SIG-M5 (cell line): ENCODE data around the gene ITIH5.

Experiments used
- DNase-seq: peaks from one replicate; lab custom pipeline; 2025; lab: John Stamatoyannopoulos, UW

Gene ITIH5

DNA sequence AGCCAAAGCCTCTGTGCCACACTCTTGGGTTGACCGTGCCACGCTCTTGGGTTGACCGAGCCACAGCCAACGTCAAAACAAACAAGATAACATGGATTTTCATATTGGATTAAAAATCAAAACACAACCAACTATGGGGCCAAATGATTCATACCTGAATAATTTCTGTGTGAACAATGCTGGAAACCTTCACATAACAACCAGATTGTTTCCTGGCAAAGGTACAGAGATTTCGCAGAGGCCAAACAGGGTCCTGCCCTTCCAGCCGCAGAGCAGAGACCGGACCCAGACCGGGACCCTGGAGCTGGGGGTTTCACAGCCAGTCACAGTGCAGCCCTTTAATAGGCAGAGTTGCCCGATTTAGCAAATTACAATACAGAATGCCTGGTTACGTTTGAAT, 40.5 kb downstream of the ITIH5 start:
- DNase-seq, result no peak

DNA sequence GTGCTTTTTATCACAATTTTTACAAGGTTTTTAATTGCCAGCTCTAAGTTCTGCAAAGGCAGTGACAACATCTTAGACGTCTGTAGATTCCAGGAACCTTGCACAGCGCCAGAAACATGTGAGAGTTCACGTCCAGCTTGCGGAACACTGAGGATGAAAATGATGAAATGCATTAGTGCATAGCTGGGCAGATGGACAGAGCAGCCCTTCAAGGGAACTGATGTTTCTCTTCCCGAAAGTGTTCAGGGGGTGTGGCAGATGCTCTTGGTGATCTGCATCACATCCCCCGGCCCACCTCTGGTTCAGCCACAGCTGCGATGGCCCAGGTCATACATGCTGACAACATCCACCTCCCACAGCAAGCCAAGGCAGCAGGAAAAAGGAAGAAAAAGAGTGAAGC, 40.9 kb downstream of the ITIH5 start:
- no peak for DNase-seq

DNA sequence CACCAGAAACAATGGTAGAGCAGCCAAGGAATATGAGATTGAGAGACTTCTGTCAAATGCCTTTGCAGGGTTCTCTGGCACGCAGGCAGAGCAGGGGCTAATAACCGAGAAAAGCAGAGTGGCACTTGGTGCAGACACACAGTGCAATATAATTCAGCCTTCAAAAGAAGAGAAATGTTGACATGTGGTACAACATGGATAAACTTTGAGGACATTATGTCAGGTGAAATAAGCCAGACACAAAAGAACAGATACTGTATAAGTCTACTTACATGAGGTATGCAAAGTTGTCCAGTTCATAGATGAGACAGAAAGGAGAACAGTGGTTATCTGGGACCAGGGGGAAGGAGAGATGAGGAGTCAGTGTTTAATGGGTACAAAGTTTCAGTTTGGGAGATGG, 41.8 kb downstream of the ITIH5 start:
- no peak for DNase-seq

DNA sequence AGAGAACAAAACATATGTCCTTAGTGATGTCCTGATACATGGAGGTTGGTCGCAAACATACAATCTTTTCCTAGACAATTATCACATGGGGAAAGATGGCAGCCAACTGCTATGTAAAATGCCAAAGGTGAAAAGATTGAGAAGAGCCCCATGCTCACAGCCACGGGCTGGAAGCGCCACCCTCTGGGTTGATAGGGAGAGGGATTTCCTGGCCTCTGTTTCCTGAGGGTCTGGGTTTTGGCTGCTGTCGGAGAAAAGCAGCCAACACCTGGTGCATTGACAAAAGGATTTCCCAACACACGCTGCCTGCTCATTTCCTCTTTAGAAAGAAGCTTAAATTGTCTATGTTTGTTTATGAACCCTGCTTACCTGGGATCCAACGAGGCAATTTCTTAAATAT, 43.8 kb downstream of the ITIH5 start:
- no peak for DNase-seq

DNA sequence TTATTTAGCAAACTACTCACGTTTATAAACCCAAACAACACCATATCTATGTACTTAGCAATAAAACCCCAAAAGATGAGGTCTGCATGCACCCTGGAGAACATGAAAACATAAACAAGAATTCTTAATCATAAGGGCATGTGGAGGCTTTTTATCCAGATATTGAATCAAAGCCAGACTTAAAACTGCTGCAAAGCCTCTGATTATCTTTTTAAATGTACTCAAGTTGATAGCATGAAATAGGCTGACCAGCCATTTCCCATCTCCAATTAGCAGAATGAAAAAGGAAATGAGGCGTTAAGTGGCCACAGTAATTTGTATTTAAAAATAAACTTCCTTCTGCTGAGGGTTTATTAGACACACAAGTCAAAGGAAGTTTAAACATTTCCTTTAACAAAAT, 48.3 kb downstream of the ITIH5 start:
- DNase-seq, result no peak

DNA sequence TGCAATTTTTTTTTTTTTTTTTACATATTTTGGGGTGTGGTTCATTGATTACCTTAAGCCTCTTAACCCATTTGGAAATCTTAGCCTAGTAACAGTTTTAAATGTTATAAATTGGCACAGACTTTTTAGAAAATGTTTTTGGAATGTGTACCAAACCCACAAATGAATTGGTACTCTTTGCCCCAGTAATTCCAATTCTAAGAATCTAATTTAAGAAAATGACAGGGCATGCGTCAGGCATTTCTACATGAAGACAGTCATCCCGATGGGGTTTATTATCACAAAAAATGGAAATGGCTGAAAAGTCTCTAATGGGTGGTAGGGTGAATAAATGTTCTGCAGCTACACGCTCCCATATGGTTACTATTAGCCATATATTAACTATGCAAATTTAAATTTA, 54.9 kb downstream of the ITIH5 start:
- no peak for DNase-seq

DNA sequence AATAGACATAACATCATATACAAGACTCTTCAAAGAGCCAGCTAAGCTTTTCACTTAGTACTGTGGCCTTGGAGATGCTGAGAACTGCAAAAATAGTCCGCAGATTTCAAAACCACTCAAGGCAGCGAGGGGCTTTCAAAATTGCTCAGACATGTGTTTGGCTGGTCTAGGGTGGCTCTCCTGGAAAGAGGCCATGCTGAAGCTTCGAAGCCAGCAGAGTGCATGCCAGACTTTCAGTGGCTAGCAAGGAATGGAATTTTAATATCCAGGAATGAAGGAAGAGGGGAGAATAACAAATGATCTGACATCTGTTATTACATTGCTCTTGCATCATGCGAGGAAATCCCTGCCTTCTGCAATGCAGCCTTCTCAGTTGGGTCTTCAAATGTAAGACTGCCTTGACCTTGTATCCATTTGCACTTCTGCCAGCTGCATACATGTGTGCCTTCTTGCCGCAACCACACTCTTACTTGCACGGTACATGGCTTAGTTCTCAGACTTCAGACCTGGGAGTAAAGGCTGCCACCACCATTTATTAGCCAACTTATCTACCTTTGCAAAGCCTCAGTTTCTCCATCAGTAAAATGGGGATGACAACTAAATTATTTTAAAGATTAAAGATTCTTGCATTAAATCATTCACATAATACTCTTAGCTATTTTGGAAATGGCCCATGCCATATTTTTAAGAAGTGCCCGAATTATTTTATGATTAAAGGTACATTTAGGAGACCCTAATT, 55.9 kb downstream of the ITIH5 start:
- no peak for DNase-seq

DNA sequence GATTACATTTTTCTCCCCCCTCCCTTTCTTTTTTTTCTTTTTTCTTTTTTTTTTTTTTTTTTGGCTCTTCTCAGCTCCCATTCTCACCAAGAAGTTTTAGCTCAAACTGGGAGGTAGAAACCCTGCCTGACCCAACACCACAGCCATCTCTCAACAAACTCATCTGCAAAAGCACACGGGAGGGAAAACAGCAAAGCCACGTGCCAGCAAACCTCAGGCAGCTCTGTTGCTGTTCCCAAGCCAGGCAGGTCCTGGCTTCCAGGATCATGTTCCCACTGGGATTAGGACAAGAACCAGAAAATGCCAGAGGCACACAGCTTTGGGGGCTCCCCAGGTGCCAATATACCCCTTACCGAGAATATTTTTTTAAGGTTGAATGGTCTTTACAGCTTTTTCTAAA, 56.7 kb downstream of the ITIH5 start:
- DNase-seq, result no peak

DNA sequence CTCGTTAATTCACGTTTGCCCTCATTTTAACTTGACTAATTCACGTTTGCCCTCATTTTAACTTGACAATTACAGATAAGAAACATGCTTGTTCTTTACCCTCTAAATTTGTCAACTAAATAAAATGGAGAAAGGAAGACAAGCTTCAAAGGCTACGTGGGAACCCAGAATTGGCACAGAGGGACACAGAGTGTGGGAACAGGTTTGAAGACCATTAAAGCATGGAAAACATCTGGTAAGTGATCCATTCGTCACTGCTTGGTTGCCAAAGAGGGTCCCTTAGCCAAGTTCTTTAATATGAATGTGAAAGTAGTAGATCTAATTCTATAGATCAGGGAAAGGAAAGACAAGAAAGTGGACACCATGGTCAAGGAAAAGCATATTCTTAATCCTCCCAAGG, 57.2 kb downstream of the ITIH5 start:
- DNase-seq, result no peak

DNA sequence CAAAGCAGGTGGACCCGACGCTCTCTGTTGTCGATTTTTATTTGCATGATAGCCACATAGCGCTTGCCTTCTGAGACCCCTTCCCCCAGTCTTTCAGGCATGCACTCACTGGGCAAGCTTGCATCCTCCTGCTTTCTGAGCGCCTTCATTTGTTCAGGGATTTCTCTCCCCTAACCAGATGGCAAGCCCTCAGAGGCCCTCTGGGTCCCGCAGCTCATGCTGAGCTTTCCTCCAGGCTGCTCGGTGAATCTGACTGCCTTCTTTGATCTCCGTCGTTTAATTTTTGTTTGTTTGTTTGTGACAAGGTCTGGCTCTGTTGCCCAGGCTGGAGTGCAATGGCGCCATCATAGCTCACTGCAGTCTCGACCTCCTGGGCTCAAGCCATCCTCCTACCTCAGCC, 58.8 kb downstream of the ITIH5 start:
- no peak for DNase-seq

DNA sequence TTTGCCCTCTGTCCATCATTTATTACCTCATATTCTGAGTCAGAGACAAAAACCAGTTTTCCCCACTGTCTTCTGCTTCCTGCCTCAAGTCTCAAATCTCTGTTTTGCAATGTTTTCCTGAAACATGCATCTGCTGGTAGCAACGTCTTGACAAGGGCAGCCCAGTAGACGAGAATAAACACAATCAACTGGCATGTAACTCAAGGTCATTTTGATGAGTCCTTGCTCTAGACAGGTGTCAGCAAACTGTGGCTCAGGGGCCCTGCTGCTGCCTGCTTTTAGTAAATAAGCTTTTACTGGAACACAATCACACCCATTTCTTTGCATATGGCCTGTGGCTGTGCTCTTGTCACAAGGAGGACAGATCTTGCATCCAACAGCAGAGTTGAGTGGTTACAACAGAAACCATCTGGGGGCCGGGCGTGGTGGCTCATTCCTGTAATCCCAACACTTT, 59.8 kb downstream of the ITIH5 start:
- no peak for DNase-seq

DNA sequence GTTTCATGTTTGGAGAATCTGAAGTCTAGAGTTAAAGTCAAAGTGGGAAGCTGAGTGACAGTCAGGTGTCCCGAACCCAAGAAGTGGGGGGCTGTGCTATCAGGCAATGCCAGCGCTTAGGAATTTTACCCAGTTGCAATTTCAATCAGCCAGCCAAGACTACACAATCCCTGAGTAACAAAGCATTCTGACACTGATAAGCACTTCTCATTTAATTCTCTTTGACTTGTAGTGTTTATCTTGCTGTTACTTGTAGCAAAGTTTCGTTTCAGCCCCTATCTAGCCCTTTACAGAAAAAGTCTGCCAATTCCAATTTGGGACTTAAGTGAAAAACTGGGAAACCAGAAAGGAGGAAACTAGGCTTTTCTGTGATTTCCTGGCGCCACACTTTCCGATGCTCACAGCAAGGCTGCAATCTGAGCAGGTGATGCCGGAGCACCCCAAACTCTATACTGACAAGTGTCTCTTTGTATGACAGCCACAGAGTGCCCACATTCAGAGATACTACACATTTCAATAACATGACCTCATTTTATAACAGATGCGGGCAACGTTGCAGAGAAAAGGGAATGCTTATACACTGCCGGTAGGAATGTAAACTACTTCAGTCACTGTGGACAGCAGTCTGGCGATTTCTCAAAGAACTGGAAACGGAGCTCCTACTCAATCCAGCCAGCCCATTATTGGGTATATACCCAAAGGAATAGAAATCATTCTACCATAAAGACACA, 61.0 kb downstream of the ITIH5 start:
- no peak for DNase-seq

DNA sequence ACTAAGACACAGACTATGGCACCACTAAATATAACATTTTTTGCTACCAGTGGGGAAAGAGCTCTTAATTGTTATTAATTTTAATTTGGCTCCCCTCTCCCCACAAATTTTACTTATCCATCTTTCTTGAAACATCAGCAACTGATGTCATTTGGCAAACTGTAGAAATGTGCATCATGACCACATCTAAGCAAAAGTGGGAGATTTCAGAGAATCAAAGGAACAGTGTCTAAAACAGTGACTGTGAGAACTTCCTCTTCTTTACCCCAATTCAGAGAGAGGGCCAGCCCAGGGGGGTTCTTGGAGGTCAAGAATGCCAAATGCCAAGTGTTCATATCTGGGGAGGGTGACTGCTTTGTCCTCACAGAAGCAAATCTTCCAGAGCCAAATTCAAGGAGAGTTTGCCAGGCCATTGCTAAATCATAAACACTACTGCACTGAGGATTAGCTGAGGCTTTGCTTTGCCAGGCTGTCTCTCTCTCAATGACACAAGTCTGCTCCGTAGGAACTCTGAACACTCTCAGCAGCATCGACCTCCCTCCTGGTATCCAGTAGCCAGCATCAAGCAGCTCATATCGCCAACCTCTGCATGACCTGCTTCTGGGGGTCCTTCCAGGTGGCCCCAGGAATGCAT, 65.6 kb downstream of the ITIH5 start:
- no peak for DNase-seq

DNA sequence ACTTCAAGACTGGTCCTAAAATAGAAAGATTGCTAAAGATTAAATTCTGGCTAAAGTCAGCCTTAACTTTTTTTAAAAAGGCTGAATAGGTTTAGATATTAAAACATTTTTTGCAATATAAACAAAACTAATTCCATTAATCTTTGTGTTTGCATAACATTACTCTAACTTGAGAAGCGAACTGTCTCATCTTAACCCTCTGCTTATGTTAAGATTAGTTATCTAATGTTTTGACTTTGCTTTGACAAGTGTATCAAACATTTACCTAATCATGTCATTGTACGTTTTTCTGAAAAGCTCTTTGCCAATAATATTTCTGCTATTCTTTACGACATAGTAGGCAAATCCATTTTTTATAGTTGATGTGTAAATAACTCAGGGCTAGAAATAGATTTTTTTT, 68.0 kb downstream of the ITIH5 start:
- DNase-seq, result no peak

DNA sequence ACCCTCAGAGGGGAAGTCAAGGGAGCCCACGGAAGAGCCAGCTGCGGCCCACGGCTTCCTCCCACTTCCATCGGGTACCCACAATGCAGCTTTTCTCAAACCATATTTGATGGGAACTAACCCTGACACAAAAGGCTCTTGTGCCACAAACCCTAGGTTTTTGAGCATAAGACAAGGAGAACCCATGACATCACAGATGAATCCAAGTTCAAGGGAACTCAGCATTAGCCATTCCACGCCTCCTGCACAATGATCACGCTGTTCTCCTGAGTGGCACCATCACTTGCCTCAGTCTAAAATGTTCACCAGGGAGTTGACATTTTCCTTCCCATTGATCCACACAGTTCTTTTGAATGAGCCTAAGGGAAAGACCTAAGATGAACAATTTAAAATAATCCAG, 70.4 kb downstream of the ITIH5 start:
- no peak for DNase-seq

DNA sequence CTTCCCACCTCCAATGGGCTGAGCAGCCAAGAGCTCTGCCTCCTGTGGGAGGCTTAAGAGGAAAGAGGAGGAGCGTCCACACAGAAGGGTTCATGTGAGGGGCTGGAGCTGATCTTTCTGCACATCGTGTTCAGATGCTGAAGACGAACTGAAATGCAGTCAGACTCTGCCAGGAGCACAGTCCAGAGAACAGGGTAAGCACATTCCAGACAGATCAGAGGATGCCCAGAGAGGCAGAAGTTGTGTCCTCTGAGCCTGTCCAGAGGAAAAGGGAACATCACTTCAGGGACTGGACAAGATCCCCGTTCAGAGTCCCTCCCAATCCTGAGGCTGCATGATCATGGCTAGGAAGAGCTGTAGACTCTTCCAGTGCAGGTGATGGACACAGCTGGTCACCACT, 72.9 kb downstream of the ITIH5 start:
- no peak for DNase-seq

DNA sequence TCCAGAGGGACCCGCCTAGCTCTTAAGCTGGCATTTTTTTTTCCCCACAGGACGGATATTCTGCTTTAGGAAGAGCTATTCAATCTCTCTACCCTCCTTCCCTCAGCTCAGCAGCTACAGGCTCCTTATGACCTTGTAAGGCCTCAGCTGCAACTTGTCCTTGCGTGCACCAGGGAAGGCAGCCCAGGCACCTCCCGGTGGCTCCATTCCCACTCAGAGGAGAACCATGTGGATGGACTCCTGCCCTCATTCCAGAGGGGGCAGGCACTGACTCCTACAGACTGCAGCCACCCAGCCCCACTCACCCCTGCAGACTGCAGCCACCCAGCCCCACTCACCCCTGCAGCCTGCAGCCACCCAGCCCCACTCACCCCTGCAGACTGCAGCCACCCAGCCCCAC, 73.7 kb downstream of the ITIH5 start:
- no peak for DNase-seq

DNA sequence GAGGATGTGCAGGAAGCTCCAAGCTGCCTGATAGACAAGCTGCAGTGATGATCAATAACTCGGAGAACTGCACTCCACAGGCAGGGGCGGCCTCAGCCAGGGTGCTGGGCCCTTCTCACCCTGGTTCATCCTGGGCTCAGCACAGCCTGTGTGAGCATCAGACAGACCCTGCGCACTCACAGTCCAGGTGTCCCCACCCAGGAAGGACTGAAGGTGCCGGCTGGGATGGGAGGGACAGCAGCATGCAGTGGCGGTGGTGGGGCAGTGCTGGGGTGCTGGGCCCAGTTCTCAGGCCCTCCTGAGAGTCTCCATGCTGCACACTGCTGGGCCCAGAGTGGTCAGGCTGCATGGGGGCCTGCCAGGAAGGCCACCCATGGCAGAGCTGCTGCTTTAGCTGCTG, 74.1 kb downstream of the ITIH5 start:
- no peak for DNase-seq

DNA sequence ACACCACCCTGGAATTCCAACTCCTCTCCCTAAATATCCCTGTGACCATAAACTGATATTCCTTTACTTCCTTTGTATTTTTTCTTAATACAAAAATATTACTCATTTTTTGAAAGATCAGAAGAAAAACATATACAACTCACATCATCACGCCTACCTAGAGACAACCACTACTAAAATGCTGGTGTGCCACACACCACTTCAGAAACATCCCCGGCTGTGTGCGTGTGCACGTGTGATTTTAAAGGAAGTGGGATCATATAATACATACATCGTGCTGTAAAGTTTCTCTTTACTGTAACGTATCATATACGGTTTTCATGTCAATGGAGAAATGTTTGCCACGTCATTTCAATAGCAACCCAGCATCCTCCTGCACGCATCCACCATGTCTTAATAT, 76.5 kb downstream of the ITIH5 start:
- DNase-seq, result no peak

DNA sequence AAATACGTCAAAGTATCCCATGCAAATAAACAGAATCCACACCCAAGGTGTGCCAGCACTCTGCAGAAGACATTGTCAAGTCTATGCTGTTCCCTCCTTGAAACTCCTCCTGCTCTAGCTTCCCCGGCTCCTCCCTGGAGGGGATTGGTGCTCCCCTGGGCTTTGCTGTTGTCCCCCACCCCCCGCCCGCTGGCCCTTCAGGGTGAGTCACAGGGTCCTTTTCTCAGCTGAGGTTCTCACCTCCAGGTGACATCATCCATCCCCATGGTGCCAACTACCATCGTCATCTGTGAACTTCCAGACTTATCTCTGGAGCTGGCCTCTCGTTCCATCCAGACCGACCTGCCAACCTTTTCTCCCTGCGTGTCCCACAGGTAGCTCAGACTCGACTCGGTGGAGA, 77.0 kb downstream of the ITIH5 start:
- DNase-seq, result no peak

DNA sequence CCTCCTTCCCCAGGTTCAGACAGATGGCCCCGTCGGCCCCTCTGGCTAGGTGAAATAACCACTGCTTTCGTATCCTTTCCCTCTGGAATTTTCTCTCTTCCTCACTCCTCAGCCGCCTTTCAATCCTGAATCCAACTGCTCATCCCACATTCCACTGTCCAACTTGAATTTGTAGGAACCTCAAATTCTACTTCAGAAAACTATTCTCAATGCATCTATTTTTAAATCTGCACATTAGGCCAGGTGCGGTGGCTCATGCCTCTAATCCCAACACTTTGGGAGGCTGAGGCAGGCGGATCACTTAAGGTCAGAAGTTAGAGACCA, 78.9 kb downstream of the ITIH5 start:
- DNase-seq, result no peak

DNA sequence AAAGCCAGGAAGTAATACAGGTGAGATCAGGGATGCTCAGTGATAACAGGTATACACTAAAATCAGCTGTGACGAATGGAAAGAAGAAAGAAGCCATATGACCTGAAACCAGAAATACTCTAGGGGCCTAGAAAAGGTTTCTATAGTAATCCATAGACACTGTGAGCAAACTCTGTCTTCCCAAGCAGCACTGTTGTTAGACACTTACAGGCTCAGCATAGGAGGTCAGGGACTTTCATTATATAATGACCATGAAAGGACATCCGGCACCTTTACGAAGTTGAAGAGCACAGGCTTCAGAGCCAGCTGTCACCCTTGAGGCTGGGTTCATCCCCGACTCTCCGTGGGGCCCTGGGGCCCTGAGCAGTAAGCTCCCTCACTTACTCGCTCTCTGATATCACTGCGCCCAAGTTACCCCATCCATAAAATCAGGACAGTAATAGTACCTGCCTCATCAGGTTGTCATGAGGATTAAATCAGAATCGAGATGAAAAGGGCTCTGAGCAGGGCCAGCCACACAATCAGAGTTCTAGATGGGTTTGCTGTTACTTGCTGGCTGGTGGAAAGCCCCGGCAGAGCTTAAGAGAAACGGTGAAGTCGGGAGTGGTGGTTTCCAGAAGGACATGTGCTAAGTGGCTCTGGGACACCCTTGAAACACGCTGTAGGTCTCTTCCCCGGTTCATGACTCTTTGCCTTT, 79.5 kb downstream of the ITIH5 start:
- DNase-seq, result no peak

DNA sequence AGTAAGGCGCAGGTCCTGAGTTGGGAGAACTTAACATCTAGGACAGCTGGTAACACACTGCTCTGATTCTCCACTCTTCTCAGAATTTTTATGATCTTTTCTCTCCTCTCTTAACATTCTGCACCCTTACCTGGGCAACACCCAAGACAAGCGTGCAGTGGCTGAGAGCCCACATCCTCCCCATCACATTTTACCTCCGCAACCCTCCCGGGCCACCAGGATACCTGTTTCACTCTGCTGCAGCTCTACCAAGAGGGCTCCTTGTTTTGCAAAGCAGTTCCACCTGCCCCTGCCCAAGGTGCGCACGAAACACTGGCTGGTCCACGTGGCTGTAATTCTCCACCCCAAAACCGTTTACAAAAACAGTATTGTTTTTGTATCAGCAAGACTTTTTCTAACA, 81.5 kb downstream of the ITIH5 start:
- no peak for DNase-seq
